OCI-LY7 (cell line): ENCODE measurements around the gene KIAA0586. TPM values are rescaled to one million over a fixed set of nuclear protein-coding genes. Genes with fewer than 3 reads are reported as not detected.

Experiments
- BruUV-seq: library from RNA; stranded (reverse); fragments of 400-500 nt; replicated peaks from 2 replicates; lab custom pipeline; 2021; lab: Mats Ljungman, UMichigan
- CTCF ChIA-PET: fragments of 300-600 bp; sonication (Branson Sonifier 250); formaldehyde crosslinking; loops from one replicate; lab custom pipeline; 2022; ENCODE audit warnings: antibody characterized with exemption; ENCODE audit not compliant: unreplicated experiment; lab: Charles Lee
- POLR2A ChIA-PET: fragments of 300-600 bp; sonication (Branson Sonifier 250); formaldehyde crosslinking; loops from one replicate; lab custom pipeline; 2022; ENCODE audit warnings: antibody characterized with exemption; lab: Charles Lee
- DNase-seq: peaks from one replicate; pipeline ENCODE4 v3.0.0-alpha.2; 2015; ENCODE audit warnings: low spot score
- H2AFZ ChIP-seq: fragments of 200-600 bp; sonication (generic), shearing (Covaris generic); 2 replicates; pipeline ENCODE4 v1.6.1; 2014; ENCODE audit warnings: mild to moderate bottlenecking, antibody characterized with exemption, low read length, moderate library complexity
- H3K27ac ChIP-seq: fragments of 200-600 bp; sonication (generic); 2 replicates; pipeline ENCODE4 v1.5.1; 2014; ENCODE audit warnings: mixed run types, low read depth, mild to moderate bottlenecking, moderate library complexity, low read length, inconsistent platforms; ENCODE audit not compliant: poor library complexity, severe bottlenecking
- H3K36me3 ChIP-seq: fragments of 200-600 bp; sonication (generic); 2 replicates; pipeline ENCODE4 v1.6.1; 2014; ENCODE audit warnings: mild to moderate bottlenecking, antibody characterized with exemption, low read length, moderate library complexity, mixed read lengths; ENCODE audit not compliant: insufficient read depth
- H3K4me1 ChIP-seq: fragments of 200-600 bp; sonication (generic); 2 replicates; pipeline ENCODE4 v1.5.1; 2014; ENCODE audit warnings: mild to moderate bottlenecking, low read length; ENCODE audit not compliant: insufficient read depth, poor library complexity, severe bottlenecking
- H3K4me2 ChIP-seq: fragments of 200-600 bp; sonication (generic); 2 replicates; pipeline ENCODE4 v1.6.1; 2014; ENCODE audit warnings: mild to moderate bottlenecking, low read length
- H3K4me3 ChIP-seq: fragments of 200-600 bp; sonication (generic); 2 replicates; pipeline ENCODE4 v1.5.1; 2014; ENCODE audit warnings: mild to moderate bottlenecking, low read depth, low read length; ENCODE audit not compliant: poor library complexity, severe bottlenecking
- H3K79me2 ChIP-seq: fragments of 200-600 bp; sonication (generic); 2 replicates; pipeline ENCODE4 v1.6.1; 2016; ENCODE audit warnings: low read depth, mild to moderate bottlenecking, low read length, moderate library complexity, mixed read lengths; ENCODE audit not compliant: insufficient read depth
- H3K9me2 ChIP-seq: fragments of 200-600 bp; sonication (generic); 2 replicates; pipeline ENCODE4 v1.6.1; 2016; ENCODE audit warnings: mild to moderate bottlenecking, low read length, mixed read lengths; ENCODE audit not compliant: insufficient read depth
- H3K9me3 ChIP-seq: fragments of 200-600 bp; sonication (generic); 2 replicates; pipeline ENCODE4 v1.6.1; 2014; ENCODE audit warnings: mild to moderate bottlenecking, mixed run types, low read length, mixed read lengths
- H4K20me1 ChIP-seq: fragments of 200-600 bp; sonication (generic); 2 replicates; pipeline ENCODE4 v1.6.1; 2014; ENCODE audit warnings: mild to moderate bottlenecking, antibody characterized with exemption, low read length, moderate library complexity, mixed read lengths; ENCODE audit not compliant: insufficient read depth
- EZH2phosphoT487 ChIP-seq: fragments of 200-600 bp; sonication (generic); IDR thresholded peaks from 2 replicates; pipeline ENCODE4 v1.6.1; 2018; ENCODE audit warnings: low read depth, borderline replicate concordance, mild to moderate bottlenecking, mixed run types, antibody characterized with exemption, low read length, moderate library complexity, mixed read lengths
- intact Hi-C: fragments of 100-400 bp; cut with micrococcal nuclease; formaldehyde crosslinking; loops from one replicate; pipeline ENCODE4 v1.10.0; 2022; ENCODE audit not compliant: unreplicated experiment
- total RNA-seq, 2 experiments: library from RNA; depleted of rRNA in 1 of 2; stranded (reverse); fragments of >200 nt in 1 of 2; shearing (Covaris generic) in 1 of 2; gene quantifications; 2 replicates each; pipeline ENCODE4 v1.2.3, GENCODE V29; 2014 to 2022
- TF ChIP-seq, protein P1 (sequence below): fragments of 200-600 bp; sonication (generic); conservative IDR thresholded peaks from 2 replicates; pipeline ENCODE4 v1.5.1; 2014; ENCODE audit warnings: mild to moderate bottlenecking, antibody characterized with exemption, low read length, moderate library complexity, mixed read lengths

KIAA0586 gene
- total RNA-seq, 2 experiments from 2014 or later, result 20.5 to 41.7 TPM

DNA sequence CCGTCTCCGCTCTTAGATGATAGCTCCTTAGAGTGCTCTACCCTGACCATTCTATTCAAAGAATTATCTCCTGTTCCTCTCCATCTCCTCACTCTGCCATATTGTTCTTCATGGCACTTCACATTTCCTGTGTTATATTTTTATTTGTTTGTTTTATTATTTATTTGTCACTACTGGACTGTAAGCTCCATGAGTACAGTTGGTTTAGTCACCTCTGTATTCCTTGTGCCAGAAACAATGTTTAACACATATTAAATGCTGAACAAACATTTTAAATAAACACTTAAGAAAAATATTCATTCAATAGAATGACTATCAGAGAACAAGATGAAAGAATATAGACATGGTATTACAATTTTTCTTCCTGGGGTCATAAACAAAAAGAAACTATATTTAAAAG lies 35.6 kb downstream of the KIAA0586 start:
- POLR2A ChIA-PET, result no interaction called here
- no peak overlapping the region for H3K27ac ChIP-seq
- no peaks in the 10 kb centered on the region for H4K20me1 ChIP-seq
- TF ChIP-seq, protein P1, sequence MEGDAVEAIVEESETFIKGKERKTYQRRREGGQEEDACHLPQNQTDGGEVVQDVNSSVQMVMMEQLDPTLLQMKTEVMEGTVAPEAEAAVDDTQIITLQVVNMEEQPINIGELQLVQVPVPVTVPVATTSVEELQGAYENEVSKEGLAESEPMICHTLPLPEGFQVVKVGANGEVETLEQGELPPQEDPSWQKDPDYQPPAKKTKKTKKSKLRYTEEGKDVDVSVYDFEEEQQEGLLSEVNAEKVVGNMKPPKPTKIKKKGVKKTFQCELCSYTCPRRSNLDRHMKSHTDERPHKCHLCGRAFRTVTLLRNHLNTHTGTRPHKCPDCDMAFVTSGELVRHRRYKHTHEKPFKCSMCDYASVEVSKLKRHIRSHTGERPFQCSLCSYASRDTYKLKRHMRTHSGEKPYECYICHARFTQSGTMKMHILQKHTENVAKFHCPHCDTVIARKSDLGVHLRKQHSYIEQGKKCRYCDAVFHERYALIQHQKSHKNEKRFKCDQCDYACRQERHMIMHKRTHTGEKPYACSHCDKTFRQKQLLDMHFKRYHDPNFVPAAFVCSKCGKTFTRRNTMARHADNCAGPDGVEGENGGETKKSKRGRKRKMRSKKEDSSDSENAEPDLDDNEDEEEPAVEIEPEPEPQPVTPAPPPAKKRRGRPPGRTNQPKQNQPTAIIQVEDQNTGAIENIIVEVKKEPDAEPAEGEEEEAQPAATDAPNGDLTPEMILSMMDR, result no peak
- no peak for TF ChIP-seq EZH2phosphoT487
- no peak overlapping the region for H3K4me3 ChIP-seq
- H3K79me2 ChIP-seq, result no peaks in the 10 kb centered on the region
- BruUV-seq, result no TSS peak
- H3K4me1 ChIP-seq, result no peaks in the 10 kb centered on the region
- H3K9me2 ChIP-seq, result no peaks in the 10 kb centered on the region
- no peak overlapping the region for H3K4me2 ChIP-seq
- CTCF ChIA-PET, result no interaction called here
- H3K9me3 ChIP-seq, result no peaks in the 10 kb centered on the region
- no peak for DNase-seq
- H2AFZ ChIP-seq, result no peak overlapping the region
- peaks cover 74% of the 10 kb centered on the region for H3K36me3 ChIP-seq
- intact Hi-C loops, result no loop called here

DNA sequence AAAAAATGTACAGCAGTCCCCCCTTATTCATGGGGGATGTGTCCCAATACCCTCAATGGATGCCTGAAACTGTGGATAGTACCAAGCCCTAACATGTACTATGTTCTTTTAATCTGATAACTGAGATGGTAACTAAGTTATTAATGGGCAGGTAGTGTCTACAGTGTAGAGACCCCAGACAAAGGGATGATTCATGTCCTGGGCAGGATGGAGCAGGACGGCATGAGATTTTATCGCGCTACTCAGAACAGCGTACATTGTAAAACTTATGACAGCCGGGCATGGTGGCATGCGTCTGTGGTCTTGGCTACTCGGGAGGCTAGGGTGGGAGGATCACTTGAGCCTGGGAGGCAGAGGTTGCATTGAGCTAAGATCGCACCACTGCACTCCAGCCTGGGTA lies 37.1 kb downstream of the KIAA0586 start:
- TF ChIP-seq EZH2phosphoT487, result no peak
- TF ChIP-seq, protein P1, result no peak
- H3K79me2 ChIP-seq, result no peaks in the 10 kb centered on the region
- peaks cover 79% of the 10 kb centered on the region for H3K36me3 ChIP-seq
- intact Hi-C loops, result no loop called here
- H3K27ac ChIP-seq, result no peak overlapping the region
- no peak for DNase-seq
- no peak overlapping the region for H3K4me3 ChIP-seq
- no peak overlapping the region for H2AFZ ChIP-seq
- H3K9me2 ChIP-seq, result no peaks in the 10 kb centered on the region
- H3K4me2 ChIP-seq, result no peak overlapping the region
- POLR2A ChIA-PET, result interaction anchor here (1.1 kb wide), 1 partner anchor 27 kb away, joined by 3 read pairs; no protein-coding TSS in a partner anchor
- CTCF ChIA-PET, result no interaction called here
- no peaks in the 10 kb centered on the region for H3K9me3 ChIP-seq
- BruUV-seq, result no TSS peak
- H3K4me1 ChIP-seq, result no peaks in the 10 kb centered on the region
- no peaks in the 10 kb centered on the region for H4K20me1 ChIP-seq

DNA sequence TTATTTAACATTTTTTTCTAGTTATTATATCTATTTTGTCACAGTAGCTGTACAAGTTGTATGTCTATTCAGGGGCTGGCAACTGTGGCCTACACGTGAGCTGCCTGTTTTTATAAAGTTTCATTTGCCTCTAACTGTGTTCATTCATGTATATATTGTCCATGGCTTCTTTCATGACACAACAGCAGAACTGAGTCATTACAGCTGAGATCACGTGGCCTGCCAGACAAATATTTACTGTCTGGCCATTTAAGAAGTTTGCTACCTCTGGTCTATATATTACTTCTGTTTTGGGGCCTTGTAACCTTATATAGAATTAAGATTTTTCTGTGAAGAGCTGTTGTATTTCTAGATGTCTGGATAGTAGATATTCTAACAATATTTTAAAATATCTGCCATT lies 37.9 kb downstream of the KIAA0586 start:
- Histone ChIP-seq H3K4me2 (no peak overlapping the region), H2AFZ (no peak overlapping the region), H3K36me3 (peaks cover 71% of the 10 kb centered on the region), H4K20me1 (no peaks in the 10 kb centered on the region), H3K9me2 (no peaks in the 10 kb centered on the region), H3K4me3 (no peak overlapping the region), H3K79me2 (no peaks in the 10 kb centered on the region), H3K9me3 (no peaks in the 10 kb centered on the region), H3K27ac (no peak overlapping the region), H3K4me1 (no peaks in the 10 kb centered on the region)
- CTCF ChIA-PET, result no interaction called here
- POLR2A ChIA-PET, result interaction anchor here (0.6 to 1.1 kb wide), 2 partner anchors 21 to 28 kb away, joined by 3 to 9 read pairs; no protein-coding TSS in a partner anchor
- no peak for DNase-seq
- TF ChIP-seq, protein P1, result no peak
- TF ChIP-seq EZH2phosphoT487, result no peak
- intact Hi-C loops, result no loop called here
- no TSS peak for BruUV-seq
